Kidney capillary endothelial cell (primary cell): ENCODE measurements around the gene GRIA3.
A peak's percentile ranks its signal among the peaks of the same experiment; 100 is the strongest.

Experiments used
- DNase-seq: peaks from one replicate; pipeline ENCODE4 v3.0.0-alpha.2; 2018; ENCODE audit warnings: low spot score

Gene GRIA3

GRCh38 chrX:123184219-123184865 lies at the start of gene GRIA3:
TSS of gene GRIA3 (plus strand) at chrX:123184278. CDS start at chrX:123184536, 258 bp downstream.
- DNase-seq: no peak

- no peak for DNase-seq
Measured at GRCh38 chrX:123138473-123138872, 45.6 kb upstream of the GRIA3 start.

DNA sequence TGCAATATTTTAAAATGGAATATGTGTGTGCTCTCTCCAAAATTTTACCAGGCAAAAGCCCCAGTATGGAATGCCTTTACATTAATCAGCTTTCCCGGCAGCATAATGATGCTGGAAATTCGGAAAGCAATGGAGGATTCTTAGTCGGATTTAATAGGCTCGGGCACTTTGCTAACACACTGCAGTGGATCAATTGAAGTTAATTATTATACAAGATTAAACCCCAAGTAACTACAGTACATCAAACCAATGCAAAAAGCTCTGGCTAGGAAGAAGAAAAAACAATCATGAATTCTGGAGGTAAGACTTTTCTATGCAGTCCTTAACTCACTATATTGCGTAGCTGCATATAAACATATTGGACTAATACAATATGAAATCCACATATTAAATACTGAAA lies 43.6 kb upstream of the GRIA3 start:
- DNase-seq: no peak

DNA sequence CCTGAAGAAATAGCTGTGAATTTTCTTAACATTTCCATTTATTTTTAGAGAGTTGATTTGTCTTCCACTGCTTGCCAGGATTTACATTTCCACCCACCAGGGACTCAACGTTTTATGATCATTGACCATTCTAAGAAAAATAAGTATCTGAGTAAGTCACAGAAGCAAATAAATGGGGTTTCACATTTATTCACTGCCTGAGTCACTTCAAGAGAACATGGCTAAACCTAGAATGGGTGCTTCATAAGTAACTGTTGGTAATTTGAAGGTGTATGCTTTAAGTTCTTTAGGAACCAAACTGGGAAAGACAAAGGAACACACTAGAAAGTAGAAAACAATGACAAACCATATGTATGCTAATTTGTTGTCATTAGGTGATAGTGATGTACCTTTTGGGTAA lies 43.2 kb upstream of the GRIA3 start:
- DNase-seq: no peak

DNA sequence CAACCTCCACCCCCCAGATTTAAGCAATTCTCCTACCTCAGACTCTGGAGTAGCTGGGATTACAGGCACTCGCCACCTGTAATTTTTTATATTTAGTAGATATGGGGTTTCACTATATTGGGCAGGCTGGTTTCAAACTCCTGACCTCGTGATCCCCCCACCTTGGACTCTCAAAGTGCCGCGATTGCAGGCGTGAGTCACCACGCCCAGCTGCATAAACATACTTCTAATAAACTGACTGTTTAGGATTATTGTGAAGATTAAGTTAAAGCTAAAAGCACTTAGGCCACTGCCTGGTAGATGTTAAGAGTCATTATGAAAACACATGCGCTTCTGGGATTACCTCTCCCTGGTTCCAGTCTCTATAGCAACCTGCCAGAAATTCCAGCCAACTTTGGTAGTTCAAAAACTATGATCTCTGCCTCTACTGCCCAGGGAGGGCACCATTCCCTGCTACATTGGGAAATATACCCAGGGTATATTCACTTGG lies 30.2 kb upstream of the GRIA3 start:
- no peak for DNase-seq

- no peak for DNase-seq
Measured at GRCh38 chrX:123155327-123155726, 28.8 kb upstream of the GRIA3 start.

DNA sequence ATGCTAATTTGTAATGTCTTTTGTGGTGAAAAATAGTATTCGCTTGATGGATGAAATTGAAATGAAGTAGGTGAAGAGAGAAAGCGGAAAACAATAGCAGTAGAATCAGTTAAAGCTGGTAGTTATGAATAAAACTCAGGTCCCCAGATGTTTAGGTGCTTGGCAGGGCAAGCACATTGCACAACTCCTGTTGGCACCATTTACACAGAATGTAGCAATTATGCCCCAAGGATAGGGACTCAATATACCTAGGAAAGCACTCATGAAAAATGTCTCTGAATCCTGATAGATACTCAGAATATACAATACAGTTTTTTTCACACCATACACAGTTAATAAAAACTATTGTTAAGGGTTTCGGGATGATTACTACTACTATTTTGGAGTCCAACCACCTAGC lies 26.5 kb upstream of the GRIA3 start:
- no peak for DNase-seq

GRCh38 chrX:123159403-123159802 lies 24.7 kb upstream of the GRIA3 start:
- DNase-seq: no peak

- no peak for DNase-seq
Measured at GRCh38 chrX:123167621-123168020, 16.5 kb upstream of the GRIA3 start.

- peak; percentile 2 for DNase-seq
Measured at GRCh38 chrX:123169247-123169901, 14.7 kb upstream of the GRIA3 start.

DNA sequence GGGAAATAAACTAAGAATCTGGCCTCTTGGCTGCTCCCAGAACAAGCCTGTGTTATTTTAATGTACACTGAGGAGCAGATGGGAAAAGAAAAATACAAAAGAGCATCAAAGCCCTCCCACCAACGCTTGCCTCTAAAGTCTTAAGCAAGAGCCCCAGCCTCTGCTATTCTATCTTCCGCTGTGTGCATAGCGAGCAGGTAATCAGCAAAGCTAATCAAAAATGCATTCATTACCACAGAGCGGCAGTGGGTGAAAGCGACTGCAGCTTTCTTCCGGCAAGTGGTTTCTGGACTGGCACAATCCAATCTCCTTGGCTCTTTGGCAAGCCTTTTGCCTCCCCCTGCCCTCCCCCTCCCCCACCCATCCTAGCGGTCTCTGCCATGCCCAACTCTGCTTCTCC lies 13.5 kb upstream of the GRIA3 start:
- no peak for DNase-seq

- DNase-seq: no peak
Measured at GRCh38 chrX:123171781-123172180, 12.3 kb upstream of the GRIA3 start.

DNA sequence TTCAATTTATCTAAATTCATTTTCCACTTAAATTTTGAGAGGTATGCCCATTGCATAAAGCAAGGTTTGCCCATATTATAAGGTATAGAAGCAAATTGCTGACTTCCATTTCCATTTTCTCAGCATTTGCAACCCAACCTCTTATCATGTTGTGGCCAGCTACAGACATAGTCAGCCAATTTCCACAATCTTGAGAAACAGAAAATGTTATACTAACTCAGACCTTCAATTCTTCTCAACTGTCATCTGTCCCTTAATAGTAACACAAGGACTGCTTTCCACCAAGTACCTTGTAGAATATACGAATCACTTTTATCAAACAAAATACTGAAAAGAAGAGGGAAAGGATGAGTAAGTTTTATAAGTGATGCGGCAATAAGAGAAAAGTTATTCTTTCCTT lies 11.2 kb upstream of the GRIA3 start:
- no peak for DNase-seq

DNA sequence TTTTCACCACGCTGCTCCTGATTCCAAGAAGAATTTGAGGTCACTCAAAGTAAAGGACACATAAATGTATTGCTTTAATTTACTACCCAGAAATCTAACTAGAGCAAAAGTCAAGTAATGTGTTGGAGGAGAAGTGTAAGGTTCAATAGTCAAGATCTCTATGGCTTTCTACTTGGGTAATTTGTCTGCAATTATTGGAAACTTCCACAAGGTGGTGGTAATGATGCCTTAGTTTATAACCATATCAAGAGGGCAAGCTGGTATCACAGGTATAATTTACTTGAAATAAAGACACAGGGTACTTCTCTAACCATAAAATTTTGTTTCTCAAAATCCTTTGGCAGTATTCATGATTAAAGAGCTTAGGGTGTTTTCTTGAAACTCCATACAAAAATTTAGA lies 10.2 kb upstream of the GRIA3 start:
- DNase-seq: no peak

DNA sequence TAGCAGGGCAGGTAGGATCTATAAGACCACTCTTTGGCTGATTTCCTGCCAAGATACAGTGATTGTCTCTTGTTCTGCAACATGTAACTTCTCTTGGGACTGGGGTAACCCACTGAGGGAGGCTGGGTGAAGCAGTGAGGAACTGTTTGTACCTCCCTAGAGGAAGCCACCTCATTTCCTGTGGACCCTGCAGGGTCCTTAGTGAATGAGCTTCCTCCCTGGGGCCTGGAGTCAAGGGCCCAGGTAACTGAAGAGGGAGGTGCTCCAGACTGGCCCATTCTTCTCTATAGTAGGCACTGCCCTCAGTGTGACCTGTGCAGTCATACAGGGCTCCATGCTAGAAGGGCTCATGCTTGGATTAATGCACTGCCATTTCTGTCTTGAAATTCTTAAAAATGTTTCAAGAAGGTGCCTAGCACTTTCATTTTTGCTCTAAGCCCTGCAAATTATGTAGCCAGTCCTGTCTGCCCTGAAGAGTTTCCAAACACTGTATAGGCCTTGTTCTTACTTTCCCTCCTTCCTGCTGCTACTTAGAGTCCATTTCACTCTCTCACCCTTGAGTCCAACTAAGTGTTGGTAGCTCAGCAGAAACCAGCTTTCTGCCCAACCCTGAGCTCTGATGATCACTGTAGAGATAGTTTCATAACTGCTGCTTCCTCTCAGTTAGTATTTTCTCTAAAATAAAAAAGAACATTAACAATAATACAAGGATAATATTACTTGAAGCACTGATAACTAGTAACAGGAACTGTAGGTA lies 8.5 kb upstream of the GRIA3 start:
- no peak for DNase-seq

DNA sequence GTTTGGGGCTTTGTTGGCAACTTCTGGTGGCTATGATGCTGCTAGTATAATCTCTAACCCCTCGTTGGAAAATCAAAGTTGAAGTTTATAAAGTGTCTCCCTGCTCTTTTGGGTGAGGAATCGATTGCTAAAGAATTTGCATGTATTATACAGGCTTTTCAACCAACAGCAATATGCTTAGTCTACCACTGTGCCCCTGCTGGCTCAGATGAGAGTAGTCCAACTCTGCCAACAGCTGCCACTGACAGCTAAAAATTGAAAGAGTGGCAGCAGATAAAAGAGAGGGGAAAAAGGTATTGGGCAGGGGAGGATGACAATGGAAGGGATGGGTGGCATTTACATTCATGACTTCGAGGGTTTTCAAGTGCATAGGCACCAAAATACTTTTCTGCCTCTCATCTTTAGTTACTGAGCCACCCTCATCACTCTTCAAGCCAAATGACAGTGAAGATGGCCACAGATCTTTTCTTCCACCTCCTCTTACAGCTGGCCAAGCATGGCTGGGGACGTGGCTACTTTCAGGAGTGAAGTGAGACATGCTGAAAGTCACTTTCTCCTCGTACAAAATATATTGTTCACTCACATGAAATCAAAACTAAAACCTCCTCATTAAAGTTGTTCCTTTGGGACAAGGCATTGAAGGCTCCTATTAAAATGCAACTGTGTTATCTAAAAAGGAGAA lies 2.7 kb upstream of the GRIA3 start:
- no peak for DNase-seq

DNA sequence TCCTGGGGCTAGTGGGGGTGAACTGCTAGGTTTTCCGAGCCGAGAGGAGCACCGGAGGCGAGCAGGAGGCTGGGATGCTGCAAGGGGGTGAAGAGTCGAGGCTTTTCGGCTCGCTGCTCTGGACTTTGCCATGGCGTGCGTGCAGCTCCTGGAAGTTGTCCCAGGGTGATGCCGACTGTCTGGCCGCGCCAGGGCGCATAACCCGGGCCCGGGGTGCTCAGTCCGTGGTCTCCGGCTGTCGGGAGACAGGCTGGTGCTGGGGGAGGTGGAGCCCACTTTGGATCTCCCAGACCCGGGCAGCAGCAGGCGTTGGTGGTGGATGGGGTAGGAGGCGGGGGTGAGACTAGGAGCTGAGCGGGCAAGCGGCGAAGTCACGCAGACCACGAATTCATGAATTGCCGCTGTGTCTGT lies 793 bp downstream of the GRIA3 start:
- DNase-seq: no peak

DNA sequence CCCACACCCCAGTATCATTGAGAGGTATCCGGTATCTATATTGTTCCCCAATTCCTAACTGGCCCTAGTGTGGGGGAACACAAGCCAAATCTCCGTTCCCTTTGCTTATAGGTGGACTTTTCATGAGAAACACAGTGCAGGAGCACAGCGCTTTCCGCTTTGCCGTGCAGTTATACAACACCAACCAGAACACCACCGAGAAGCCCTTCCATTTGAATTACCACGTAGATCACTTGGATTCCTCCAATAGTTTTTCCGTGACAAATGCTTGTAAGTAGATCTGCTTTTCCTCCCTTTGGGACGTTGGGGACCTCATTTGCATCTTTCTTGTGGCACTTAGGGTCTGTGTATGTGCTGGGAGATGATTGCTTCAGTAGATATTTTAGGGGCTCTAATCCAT lies 1.6 kb downstream of the GRIA3 start:
- no peak for DNase-seq

GRCh38 chrX:123186801-123187200 lies 2.7 kb downstream of the GRIA3 start:
- DNase-seq: no peak

DNA sequence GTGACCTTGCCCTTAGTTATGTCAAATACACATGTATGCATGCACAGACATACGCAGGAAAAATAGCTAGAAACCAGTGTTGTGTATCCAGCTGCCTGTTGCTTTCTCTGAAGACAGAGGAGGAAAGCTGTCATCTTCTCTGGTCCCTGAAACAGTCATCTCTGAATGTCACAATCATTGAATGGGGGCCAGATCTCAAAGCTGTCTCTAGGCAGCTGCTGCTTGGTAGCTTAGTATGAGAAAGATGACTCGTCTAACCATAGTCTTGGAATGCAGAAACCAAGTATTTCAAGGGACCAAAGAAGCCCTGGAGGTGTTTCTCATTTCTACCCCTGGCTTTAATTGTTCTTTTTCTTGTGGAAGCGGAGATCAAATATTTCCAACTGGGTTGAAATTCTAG lies 4.0 kb downstream of the GRIA3 start:
- DNase-seq: no peak

DNA sequence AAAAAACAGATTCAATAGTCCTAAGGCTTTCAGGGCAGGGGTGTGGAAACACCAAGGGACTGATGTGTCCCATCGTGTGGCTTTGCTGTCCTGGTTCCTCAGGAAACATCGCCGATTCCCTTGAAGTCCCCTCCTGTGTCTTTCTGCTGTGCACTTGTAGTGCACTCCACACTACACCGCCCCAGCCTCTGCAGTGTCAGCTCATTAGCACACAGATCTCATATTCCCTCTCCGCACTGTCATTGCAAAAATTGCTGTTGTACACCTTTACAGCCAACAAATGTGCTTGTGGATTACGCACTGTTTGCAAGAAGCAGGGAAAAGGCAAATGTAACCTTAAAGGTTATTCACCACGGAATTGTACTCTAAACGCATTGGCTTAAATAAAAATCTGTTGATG lies 5.3 kb downstream of the GRIA3 start:
- no peak for DNase-seq

DNA sequence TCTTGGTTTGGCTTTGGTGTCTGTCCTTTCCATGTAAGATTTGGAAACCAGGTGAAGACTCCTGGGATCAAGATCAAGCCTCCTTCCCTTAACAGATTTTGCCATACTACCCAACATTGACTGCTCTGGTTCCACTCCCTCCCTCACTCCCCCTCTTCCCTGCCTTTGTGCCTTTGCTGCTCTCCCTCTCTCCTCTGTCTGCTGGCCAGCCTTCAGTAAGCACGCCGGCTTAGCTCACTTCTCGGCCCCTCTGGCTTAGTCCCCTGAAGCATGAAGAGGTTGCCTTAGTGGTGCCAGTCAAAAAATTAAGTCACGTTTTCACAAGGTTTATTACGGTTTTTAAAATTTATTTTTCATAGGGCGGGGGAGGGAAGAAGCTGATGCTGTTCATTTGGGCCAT lies 6.0 kb downstream of the GRIA3 start:
- DNase-seq: no peak

- DNase-seq: no peak
Measured at GRCh38 chrX:123193101-123193500, 9.0 kb downstream of the GRIA3 start.
